GM19463 (cell line): ENCODE results near the gene TMEM117.

Source experiments
- ATAC-seq: cut with Tn5 transposase; IDR thresholded peaks from one replicate; pipeline ENCODE4 v1.9.1; 2021; ENCODE audit warnings: mild to moderate bottlenecking, moderate library complexity; ENCODE audit not compliant: unreplicated experiment

Gene TMEM117

DNA sequence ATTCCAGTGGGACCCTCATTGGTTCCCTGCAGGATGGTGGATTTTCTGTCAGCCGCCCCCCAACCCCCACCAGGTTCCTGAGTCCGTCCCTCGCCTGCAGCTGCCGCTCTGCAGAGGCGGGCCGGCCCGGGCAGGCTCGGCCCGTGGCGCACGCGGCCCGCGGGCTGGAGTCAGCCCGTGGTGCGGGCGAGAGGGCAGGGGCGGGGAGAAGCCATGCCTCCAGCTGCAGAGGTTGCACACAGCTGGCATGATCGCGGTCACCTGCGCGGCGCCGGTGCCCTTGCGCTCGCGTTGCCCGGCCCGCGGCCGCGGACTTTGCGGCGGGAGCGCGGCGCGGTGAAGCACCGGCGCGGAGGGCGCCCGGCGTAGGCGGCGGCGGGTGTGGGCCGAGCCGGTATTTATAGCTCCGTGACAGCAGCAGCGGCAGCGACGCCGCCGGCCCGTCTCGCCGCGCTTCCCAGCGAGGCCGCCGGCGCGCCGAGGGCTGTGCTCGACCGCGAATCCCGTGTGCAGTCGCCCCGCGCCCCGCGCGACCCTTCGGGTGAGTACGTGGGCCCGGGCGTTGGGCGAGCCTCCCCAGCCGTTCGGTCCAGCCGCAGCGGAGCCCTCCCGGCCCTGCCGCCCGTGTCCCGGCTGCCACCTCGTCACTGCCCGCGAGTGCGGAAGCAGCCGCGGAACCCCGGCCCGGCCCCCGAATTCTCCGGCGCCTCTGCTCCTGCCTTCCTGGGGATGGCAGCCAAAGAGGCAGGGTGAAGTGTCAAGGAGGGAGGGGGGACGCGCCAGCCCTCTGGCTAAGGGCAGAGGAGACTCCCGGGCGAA is at the start of gene TMEM117:
TMEM117 (plus strand) TSS at position 426 of the 819 bp plus-strand sequence.
- ATAC-seq, result peak; percentile 74

DNA sequence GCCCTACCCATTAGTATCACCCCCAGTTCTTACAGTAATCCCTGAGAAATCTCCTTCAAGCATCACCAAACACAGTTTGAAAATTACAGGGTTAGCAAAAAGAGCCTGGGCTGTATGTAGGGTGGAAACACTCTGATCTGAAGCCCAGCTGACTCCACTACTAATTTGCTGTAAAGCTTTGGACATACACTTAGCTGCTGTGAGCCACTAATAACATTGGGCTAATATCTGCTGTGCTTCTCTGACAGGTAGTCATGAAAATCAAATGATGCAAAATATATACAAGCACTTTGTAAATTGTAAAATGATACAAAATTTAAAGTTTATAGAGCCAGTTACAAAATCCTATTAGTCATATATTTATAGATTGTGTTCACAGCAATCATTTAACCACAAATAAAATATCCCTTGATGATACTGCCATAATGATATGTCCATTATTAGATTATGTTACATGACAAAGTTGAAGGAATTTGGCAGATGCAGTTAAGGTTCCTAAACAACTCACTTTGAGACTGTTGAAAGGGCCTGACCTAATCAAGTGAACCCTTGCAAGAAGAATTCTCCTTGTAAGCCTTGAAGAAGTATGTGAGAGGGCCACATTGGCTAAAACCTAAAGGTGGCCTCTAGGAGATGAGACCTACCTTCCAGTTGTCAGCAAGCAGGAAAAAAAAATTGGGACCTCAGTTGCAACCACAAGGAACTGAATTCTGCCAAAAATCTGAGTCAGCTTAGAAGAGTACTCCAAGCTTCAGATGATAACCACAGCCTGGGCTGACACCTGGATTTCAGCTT is 48.8 kb upstream of the TMEM117 start:
- ATAC-seq, result no peak

DNA sequence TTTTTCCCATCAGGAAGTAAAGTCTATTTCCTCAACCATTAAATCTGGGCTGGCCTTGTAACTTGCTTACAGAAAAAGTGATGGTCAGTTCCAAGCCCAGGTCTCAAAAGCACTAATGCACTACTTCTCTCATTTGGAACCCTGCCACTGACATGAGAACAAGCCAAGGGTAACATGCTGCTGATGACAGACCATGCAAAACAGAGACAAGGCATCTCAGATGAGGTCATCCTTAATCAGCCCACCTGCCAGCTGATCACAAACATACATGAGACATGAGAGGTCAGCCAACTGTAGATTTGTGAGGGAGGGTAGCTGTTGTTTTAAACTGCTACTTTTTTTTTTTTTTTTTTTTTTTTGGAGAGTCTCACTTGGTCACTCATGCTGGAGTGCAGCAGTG is 45.9 kb upstream of the TMEM117 start:
- ATAC-seq, result no peak

DNA sequence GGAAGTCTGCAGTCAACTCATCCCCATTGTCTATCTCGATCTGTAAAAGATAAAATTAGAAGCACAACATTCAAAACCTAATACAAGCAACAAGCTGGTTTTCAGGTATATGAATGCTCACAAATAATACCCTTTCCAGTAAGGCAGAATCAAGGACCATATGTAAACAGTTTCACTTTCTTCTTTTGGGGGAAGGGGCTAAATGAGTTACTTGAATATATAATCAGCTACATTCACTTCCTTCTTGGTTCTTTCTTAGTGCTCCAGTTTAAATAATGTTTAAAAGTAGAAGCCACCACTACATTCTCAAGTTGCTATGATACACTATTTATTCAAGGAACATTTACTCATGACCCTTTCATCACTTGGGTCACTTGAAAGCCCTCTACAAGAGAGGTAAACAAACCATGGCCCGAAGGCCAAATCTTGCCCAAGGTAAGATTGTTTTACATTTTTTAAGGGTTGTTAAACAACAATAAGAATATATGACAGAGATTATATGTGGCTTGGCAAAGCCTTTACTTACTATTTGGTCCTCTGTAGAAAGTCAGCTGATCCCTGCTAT is 40.1 kb upstream of the TMEM117 start:
- no peak for ATAC-seq

DNA sequence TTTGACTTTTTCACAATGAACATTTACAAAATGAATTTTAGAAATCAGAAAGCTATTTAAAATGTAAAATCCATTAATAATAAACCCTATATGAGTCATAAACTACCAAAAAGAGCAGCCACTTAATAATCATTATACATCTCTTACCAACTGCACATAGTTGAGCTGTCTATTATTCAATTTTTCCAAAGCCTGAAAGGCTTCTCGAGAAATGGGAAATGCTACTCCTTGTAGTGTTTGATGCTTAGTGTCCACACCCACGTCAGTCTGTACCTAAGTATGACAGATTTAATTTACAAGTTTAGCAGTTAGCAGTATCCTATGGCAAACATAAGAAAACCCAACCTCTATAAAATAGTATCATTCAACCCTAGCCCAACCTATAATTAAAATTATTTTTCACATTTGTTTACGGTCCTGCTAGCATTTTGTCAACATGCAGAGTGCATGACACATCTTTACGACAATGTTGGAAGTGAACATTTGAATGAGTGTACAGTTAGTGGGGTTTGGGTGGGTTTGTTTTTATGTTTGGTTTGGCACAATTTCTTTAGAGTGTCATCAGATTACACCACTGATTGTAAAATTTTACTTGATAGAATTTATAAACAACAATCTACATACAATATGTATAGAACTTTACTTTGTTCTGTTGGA is 38.2 kb upstream of the TMEM117 start:
- ATAC-seq, result no peak

DNA sequence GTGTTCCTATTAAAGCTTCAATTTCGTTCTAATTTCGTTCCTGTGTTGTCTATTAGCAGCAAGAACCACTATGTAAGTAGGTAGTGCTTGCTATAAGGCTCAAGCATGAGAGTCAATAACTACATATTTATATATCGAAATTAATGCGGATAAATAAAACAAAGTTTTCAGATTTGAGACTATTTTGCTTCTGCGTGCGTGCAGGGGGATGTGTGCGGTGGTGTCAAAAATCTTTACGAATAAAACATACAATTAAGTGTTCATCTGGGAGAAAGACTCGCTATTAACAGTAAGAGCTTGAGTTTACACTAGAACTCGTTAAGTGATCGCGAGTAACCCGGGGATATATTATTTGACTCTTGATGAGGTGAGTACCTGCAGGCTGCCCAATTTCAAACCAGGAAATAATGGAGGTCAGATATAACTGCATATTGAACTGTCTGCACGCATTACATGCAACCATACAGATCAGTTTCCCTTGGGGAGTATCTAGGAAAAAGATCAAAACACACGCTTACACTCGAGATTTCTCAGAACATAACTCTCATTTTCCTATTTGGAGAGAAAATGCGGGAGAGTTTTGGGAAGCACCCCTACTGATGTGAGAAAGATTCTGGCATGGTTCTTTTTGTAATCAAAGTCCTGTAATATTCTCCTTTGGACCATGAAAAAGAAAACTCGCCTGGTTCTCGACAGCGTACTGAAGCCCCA is 30.6 kb upstream of the TMEM117 start:
- no peak for ATAC-seq

DNA sequence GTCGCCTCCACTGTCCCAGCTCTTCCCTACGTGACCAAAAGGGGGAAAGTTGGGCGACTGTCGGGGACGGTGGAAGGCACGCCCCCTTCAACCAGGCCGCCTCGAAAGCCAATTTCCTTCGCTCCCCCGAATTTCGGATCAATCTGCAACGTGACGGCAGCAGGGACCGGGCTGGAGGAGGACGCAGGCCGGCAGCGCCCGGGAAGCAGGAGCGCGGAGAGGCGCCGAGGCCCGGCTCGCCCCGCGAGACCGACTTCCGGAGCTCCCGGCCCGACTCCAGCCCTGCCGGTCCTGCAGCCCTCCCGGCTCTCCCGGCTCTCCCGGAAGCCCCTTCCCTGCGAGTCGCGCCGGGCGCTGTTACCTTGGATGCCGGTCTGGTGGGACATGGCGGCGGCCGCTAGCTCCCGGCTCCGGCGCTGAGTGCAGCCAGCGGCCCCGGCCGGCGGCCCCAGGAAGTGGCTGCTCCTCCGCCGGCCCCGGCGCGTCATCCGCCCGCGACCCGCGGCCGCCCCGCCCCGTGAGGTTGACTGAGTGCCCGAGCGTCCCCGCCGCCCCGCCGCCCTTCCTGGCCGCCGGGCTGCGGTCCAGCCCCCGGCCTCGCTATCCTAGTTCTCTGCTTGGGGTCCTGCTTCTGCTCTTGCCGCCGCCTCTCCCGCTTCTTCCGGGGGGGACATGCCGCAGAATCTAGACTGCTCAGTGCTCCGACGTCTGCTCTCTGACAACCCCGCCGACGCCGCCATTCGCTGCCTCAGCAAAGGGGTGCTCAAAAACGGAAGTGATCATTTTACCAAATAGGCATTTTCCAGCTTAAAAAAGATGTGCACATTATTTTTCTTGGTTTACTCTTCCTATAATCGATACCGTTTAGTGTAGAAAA is 29.8 kb upstream of the TMEM117 start, which contains the start of gene TWF1:
TWF1 (minus strand) TSS at position 458 of the 877 bp plus-strand sequence; CDS start at position 386, 72 bp downstream.
- ATAC-seq, result peak; percentile 96

DNA sequence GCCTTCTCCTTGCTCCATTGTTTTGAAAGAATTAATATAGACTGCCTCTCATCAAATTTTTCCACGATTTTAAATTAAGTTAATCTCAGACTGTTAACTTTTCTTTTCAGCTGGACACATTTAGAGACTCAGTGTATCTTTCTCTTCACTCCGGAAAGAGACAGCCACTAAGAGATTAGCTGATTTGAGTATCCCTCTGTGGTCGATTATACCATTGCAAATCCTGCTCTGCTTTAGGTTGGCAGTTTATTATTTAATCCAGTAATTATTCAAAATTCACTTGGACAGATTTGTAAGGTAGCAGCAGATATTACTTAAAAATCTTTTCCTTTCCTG is 29.2 kb upstream of the TMEM117 start:
- ATAC-seq, result no peak

DNA sequence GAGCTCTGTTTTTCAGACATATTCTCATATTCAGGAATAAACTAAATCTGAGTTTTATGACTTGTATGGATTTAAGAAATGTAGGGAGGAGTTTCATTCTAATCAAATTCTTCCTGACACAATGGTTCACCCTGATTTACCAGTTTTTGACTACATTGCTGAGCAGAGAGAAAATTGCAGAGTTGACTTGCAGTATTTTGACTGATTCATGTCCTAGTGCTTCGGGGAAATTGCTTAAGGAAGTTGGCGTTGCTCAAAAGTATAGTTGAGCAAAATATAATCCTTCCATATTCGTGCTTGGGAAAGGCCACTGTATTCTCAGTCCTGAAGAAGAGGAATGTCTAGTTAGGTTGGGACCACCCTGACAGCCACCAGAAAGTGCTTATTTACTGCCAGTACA is 28.5 kb upstream of the TMEM117 start:
- no peak for ATAC-seq

DNA sequence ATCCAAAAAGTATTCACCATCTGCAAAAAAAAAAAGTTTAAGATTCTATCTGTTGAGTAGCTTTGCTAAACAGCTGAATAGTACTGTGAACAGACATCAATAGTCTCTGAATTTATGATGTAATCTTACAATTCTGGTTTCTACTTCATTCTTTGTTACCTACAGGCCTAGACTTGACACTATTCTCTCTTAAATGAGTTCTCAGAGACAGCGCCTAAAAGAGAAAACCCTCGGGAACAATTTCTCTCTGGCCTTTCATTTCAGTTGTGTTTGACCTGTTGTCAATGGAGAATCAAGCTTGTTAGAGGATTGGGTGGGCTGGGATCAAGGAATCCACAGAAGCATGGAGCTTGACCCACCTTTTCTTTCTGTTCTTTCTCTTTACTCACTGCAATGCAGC is 23.8 kb upstream of the TMEM117 start:
- no peak for ATAC-seq

DNA sequence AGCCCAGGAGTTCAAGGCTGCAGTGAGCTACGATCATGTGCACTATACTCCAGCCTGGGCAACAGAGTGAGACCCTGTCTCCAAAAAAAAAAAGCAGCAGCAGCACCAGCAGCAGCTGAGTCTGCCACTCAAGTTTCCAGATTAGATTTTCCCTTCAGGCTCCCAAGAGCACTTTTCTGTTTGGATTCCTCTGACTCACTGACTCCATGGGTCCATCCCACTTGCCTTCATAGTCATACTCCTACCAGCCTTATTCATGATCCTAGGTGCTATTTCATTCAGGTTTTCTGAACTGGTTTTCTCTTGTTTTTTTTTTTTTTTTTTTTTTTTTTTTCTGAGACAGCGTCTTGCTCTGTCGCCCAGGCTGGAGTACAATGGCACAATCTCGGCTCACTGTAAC is 23.0 kb upstream of the TMEM117 start:
- ATAC-seq, result no peak

DNA sequence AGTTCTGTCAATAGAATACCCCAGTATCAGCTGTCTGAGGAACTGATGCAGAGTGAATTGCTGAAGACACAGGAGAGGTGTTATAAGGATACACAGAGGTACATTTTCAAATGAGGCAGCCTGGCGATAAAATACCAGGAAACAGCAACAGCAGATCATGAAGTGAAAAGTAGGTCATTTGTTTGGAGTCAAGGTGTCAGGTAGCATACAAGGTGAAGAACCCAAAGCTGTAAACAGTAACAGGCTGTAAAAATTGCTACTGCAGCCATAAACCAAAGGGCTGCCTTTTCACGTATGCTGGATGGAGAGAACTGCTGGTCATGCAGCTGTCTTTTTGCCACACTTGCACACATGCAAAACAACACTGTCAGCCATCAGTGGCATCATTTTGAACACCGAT is 20.5 kb upstream of the TMEM117 start:
- ATAC-seq, result no peak

DNA sequence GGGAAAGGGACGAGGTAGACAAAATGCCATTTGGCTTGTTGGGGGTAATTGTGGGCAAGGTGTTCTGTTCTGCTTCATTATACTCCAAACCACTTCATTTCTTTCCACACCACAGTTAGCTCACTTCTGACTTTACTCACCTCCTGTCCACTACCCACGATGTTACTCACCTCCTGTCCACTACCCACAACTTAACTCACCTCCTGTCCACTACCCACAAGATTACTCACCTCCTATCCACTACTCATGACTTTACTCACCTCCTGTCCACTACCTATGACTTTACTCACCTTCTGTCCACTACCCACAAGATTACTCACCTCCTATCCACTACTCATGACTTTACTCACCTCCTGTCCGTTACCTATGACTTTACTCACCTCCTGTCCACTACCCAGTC is 19.7 kb upstream of the TMEM117 start:
- ATAC-seq, result no peak

DNA sequence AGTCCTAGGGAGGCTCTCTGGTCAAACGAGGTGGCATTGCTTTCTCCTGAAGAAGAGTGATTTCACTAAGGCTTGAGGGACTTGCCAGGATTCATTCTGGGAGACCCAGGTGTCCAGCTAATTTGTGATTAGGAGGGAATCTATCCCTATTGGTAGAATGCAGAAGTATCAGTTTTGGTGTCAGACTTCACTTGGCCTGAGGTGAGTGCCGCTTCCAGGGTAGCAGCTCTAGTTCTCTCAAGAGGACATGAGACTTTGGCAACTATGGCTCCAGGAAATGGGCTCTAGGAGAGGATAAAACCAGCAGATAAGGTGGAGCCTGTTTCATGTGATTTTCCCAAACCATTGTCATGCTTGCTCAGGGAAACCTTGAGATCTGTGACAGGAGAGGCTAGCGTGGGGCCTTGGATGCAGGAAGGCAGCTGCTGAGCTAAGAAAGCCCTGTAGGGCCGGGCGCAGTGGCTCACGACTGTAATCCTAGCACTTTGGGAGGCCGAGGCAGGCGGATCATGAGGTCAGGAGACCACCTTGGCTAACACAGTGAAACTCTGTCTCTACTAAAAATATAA is 11.6 kb upstream of the TMEM117 start:
- no peak for ATAC-seq

DNA sequence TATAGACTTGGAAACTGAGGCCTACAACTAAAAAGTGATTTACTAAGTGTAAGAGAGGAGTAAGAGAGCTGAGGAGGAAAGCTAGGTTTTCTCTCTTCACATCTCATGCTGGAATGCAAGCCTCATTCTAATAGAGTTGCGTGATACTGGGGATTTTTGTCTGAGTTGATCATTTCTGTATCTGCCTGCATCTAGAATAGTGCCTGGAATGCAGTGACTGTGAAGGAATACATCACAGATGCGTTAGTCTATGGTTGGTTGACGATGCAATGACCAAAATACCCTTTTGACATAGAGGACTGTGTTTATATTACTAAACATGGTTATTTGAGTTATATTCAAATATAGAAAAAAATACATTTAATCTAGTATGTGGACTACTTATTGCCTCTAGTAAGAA is 9.2 kb upstream of the TMEM117 start:
- no peak for ATAC-seq

DNA sequence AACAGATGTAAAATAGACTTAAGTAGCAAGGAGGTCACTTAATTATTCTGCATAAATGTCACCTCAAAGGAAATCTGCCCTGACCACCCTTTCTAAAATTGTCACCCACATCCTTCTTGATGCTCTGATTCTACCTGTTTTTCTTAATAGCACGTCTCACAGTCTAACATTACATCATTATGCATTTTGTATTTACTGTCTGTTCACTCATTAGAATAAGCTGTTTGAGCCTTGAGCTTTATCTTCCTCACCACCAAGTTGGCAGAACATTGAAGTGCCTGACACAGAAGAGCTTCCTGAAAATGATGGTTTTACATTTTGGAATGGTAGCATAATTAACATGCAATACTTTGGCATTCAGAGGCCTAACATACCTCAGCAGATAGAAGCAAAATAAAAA is 8.8 kb upstream of the TMEM117 start:
- no peak for ATAC-seq

DNA sequence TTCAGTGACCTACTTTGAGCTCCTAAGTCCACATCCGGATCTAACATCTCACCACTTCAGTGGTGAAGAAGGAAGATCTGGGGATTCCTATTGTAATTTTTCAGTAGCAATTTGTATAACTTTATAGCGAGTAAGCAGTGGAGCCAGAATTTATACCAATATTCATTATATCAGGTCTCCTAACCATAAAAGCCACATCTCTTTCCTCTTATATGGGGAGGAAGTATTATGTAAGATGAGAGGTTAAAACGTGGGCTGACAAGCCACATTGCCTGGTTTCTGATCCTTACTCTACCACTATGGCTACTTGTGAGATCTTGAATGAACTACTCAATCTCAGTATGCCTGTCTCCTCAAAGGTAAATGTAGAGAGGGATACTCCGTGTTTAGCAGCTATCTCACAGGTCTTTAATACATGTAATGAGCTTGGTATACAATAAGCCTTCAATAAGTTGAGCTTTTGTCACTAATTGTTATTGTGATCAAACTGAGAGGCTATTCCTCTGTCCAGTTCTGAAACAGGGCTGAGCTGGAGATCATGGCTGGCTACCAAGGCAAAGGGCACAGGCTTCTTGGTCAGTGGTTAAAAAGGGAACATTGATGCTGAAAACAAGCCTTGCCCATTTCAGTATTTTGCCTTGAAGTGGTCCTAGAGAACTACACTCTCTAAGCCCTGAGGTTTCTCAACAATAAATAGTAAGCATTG is 3.3 kb upstream of the TMEM117 start:
- ATAC-seq, result no peak

DNA sequence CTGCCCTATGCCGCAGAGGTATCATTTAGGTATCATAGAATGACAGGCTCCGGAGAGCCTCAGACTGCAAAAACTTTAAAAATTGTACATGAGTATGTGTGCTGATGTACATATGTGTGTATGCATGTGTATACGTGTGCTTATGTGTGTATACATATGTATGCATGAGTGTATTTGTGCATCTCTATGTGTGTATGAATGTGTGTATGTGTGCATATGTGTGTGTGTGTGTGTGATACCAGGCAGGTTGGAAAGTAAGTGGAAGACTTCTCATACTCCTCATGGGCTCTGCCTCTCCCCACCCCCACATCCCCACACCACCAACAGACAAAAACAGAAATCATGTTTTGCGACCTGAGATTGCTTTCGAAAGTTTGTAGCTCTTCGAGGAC is 621 bp upstream of the TMEM117 start:
- ATAC-seq, result peak; percentile 4

DNA sequence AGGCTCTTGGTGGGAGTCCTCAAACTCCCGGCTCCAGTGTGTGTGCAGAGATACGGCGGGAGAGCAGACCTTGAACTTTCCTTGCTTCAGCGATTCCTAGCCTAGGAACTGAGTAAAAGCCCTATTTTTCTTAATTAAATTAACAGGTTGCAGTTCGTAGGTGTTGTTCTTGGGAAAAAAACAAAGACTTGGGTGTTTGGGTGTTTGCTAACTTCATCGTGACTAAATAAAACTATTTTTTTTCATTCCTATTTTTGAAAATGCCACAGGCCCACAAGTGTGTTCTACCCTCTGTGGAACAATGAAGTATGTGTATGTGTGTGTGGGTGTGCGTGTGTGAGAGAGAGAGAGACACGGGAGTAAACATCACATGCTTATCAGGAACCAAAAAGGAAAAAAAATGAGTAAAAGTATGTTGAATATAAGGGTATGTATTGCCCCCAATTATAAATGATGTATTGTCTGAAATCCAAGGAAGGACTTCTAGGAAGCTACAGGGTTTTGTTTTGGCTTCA is 651 bp downstream of the TMEM117 start:
- ATAC-seq, result peak; percentile 9
